PFSK-1 (cell line): ENCODE results near the gene ADAMTS17.

Source experiments
- POLR2AphosphoS5 ChIP-seq: IDR thresholded peaks from 2 replicates; pipeline ENCODE4 v1.6.1; 2012; ENCODE audit warnings: low read depth, mild to moderate bottlenecking, control low read depth, low read length, moderate library complexity
- SIN3A ChIP-seq: IDR thresholded peaks from 2 replicates; pipeline ENCODE4 v1.6.1; 2012; ENCODE audit warnings: mild to moderate bottlenecking, low read length, moderate library complexity, borderline replicate concordance; ENCODE audit not compliant: insufficient read depth

GRCh38 chr15:100031665-100032357 is 310.0 kb downstream of the ADAMTS17 start:
- TF ChIP-seq POLR2AphosphoS5 (no peak), SIN3A (no peak)
